CD4-positive, CD25-positive, alpha-beta regulatory T cell (primary cell): ENCODE results near the gene CYSRT1. TPM values are rescaled to one million over a fixed set of nuclear protein-coding genes. Genes with fewer than 3 reads are reported as not detected.
A peak's percentile ranks its signal among the peaks of the same experiment; 100 is the strongest.

Source experiments
- ATAC-seq, 2 donors: fragments of 150-1000 bp; cut with Tn5 transposase; one replicate each; pipeline ENCODE4 v1.10.0; 2021; ENCODE audit warnings: low read depth in 2 of 2, moderate number of reproducible peaks in 2 of 2, moderate library complexity in 1 of 2
- DNase-seq, 3 donors: peaks; one replicate each; pipeline versions ENCODE4 v3.0.0 to v3.0.0-alpha.2; 2012 to 2022; ENCODE audit warnings: mixed read lengths in 1 of 3
- H3K27ac ChIP-seq: one replicate; pipeline ENCODE4 v1.7.0; 2013; ENCODE audit warnings: mild to moderate bottlenecking, low read length; ENCODE audit not compliant: insufficient read depth, poor library complexity, severe bottlenecking
- H3K27me3 ChIP-seq: one replicate; pipeline ENCODE4 v1.7.0; 2013; ENCODE audit warnings: low read length; ENCODE audit not compliant: control insufficient read depth, insufficient read depth
- H3K36me3 ChIP-seq: one replicate; pipeline ENCODE4 v1.7.0; 2013; ENCODE audit warnings: mild to moderate bottlenecking, low read length, moderate library complexity; ENCODE audit not compliant: control insufficient read depth, insufficient read depth
- H3K4me1 ChIP-seq: 2 replicates; pipeline ENCODE4 v1.7.0; 2013; ENCODE audit warnings: mild to moderate bottlenecking, low read length; ENCODE audit not compliant: insufficient read depth, control insufficient read depth, poor library complexity, severe bottlenecking
- H3K4me3 ChIP-seq: one replicate; pipeline ENCODE4 v1.7.0; 2013; ENCODE audit warnings: low read depth, mild to moderate bottlenecking, low read length, moderate library complexity
- H3K9me3 ChIP-seq, 2 experiments: 1 replicate in 1 of 2; 2 replicates in 1 of 2; pipeline ENCODE4 v1.7.0; 2013; ENCODE audit warnings: low read length in 2 of 2, mild to moderate bottlenecking in 1 of 2, moderate library complexity in 1 of 2; ENCODE audit not compliant: control insufficient read depth in 2 of 2
- H3K27ac Mint-ChIP-seq, 3 donors: one replicate each; pipeline ENCODE4 v1.8.0; 2020 to 2022; ENCODE audit warnings: mild to moderate bottlenecking in 3 of 3, mixed read lengths in 3 of 3, moderate library complexity in 2 of 3
- H3K27me3 Mint-ChIP-seq: one replicate; pipeline ENCODE4 v1.8.0; 2022; ENCODE audit warnings: mild to moderate bottlenecking, mixed read lengths
- H3K36me3 Mint-ChIP-seq: one replicate; pipeline ENCODE4 v1.8.0; 2020; ENCODE audit warnings: mixed read lengths
- H3K4me1 Mint-ChIP-seq, 4 donors: one replicate each; pipeline ENCODE4 v1.8.0; 2020 to 2022; ENCODE audit warnings: mixed read lengths in 4 of 4, mild to moderate bottlenecking in 1 of 4
- H3K4me3 Mint-ChIP-seq, 4 donors: one replicate each; pipeline ENCODE4 v1.8.0; 2020 to 2022; ENCODE audit warnings: mild to moderate bottlenecking in 4 of 4, mixed read lengths in 4 of 4, moderate library complexity in 3 of 4
- H3K9me3 Mint-ChIP-seq, 7 donors: one replicate each; pipeline ENCODE4 v1.8.0; 2020 to 2022; ENCODE audit warnings: mixed read lengths in 7 of 7, mild to moderate bottlenecking in 3 of 7, moderate library complexity in 2 of 7
- polyA plus RNA-seq, 4 donors: library from polyadenylated mRNA; unstranded; fragments of 300-500 nt; fragmentation: Illumina TruSeq; gene quantifications; one replicate each; pipeline ENCODE4 v1.2.3, GENCODE V29; 2021
- total RNA-seq: library from RNA; stranded (reverse); gene quantifications from one replicate; pipeline ENCODE4 v1.2.3, GENCODE V29; 2022

Gene CYSRT1
- total RNA-seq (not detected), polyA plus RNA-seq (not detected)

- peaks cover 5% of the 10 kb centered on the region for H3K27me3 Mint-ChIP-seq
- peak within 1 kb of the TSS; percentile 81 to 93 (median 83) for H3K4me3 Mint-ChIP-seq
- Histone ChIP-seq H3K27me3 (no peaks in the 10 kb centered on the region), H3K4me1 (peaks cover 21% of the 10 kb centered on the region), H3K27ac (peak within 1 kb of the TSS; percentile 90), H3K4me3 (peak within 1 kb of the TSS; percentile 59), H3K36me3 (no peaks in the 10 kb centered on the region), H3K9me3 (no peaks in the 10 kb centered on the region)
- peaks cover 0 to 13% (median 7%) of the 10 kb centered on the region in 4 donors for H3K4me1 Mint-ChIP-seq
- H3K27ac Mint-ChIP-seq = peak within 1 kb of the TSS; percentile 38 to 89 (median 56)
- no peaks in the 10 kb centered on the region for H3K36me3 Mint-ChIP-seq
- H3K9me3 Mint-ChIP-seq = no peaks in the 10 kb centered on the region
- DNase-seq = peak in 1 of 3 donors; percentile 56
- ATAC-seq = no peak
Observed at GRCh38 chr9:137224830-137225694, at the start of gene CYSRT1. CYSRT1 (plus strand) TSS chr9:137225174; CDS start chr9:137225622, 448 bp downstream.

- Histone ChIP-seq H3K27ac (no peak overlapping the region), H3K36me3 (peaks cover 11% of the 10 kb centered on the region), H3K4me1 (peaks cover 8% of the 10 kb centered on the region), H3K27me3 (no peaks in the 10 kb centered on the region), H3K4me3 (no peak overlapping the region), H3K9me3 (no peaks in the 10 kb centered on the region)
- H3K36me3 Mint-ChIP-seq = peaks cover 9% of the 10 kb centered on the region
- ATAC-seq = no peak
- H3K9me3 Mint-ChIP-seq = no peaks in the 10 kb centered on the region
- H3K4me1 Mint-ChIP-seq = peaks cover 0 to 9% (median 0%) of the 10 kb centered on the region in 4 donors
- H3K4me3 Mint-ChIP-seq = no peak overlapping the region
- H3K27ac Mint-ChIP-seq = no peak overlapping the region
- no peak for DNase-seq
- peaks cover 11% of the 10 kb centered on the region for H3K27me3 Mint-ChIP-seq
Observed at GRCh38 chr9:137175345-137175961, 49.5 kb upstream of the CYSRT1 start.

- no peak overlapping the region for H3K27ac ChIP-seq
- DNase-seq = peak in 1 of 3 donors; percentile 40
- Mint-ChIP-seq H3K36me3 (peaks cover 9% of the 10 kb centered on the region), H3K9me3 (no peaks in the 10 kb centered on the region), H3K4me1 (peaks cover 0 to 9% (median 0%) of the 10 kb centered on the region in 4 donors), H3K27ac (peak overlapping the region in 2 of 3 donors; percentile 9 to 64), H3K4me3 (peak overlapping the region in 2 of 4 donors; percentile 41 to 83), H3K27me3 (peaks cover 4% of the 10 kb centered on the region)
- H3K36me3 ChIP-seq = peaks cover 20% of the 10 kb centered on the region
- H3K4me3 ChIP-seq = no peak overlapping the region
- peak; percentile 51 to 56 for ATAC-seq
- no peaks in the 10 kb centered on the region for H3K9me3 ChIP-seq
- H3K4me1 ChIP-seq = peaks cover 8% of the 10 kb centered on the region
- H3K27me3 ChIP-seq = no peaks in the 10 kb centered on the region
Observed at GRCh38 chr9:137176302-137177182, 48.4 kb upstream of the CYSRT1 start.

- Histone ChIP-seq H3K9me3 (no peaks in the 10 kb centered on the region), H3K27ac (no peak overlapping the region), H3K4me3 (no peak overlapping the region), H3K4me1 (peaks cover 8% of the 10 kb centered on the region), H3K27me3 (no peaks in the 10 kb centered on the region), H3K36me3 (peaks cover 33% of the 10 kb centered on the region)
- Mint-ChIP-seq H3K4me1 (peaks cover 0 to 7% (median 0%) of the 10 kb centered on the region in 4 donors), H3K4me3 (no peak overlapping the region), H3K27ac (no peak overlapping the region), H3K36me3 (peaks cover 13% of the 10 kb centered on the region), H3K27me3 (peaks cover 4% of the 10 kb centered on the region), H3K9me3 (no peaks in the 10 kb centered on the region)
- no peak for ATAC-seq
- no peak for DNase-seq
Observed at GRCh38 chr9:137178201-137178938, 46.6 kb upstream of the CYSRT1 start.

- H3K4me1 Mint-ChIP-seq = peaks cover 0 to 8% (median 0%) of the 10 kb centered on the region in 4 donors
- ATAC-seq (no peak), DNase-seq (no peak)
- peaks cover 14% of the 10 kb centered on the region for H3K36me3 Mint-ChIP-seq
- Histone ChIP-seq H3K4me3 (no peak overlapping the region), H3K27me3 (no peaks in the 10 kb centered on the region), H3K36me3 (peaks cover 40% of the 10 kb centered on the region), H3K27ac (no peak overlapping the region), H3K4me1 (peaks cover 8% of the 10 kb centered on the region), H3K9me3 (no peaks in the 10 kb centered on the region)
- H3K27me3 Mint-ChIP-seq = peaks cover 4% of the 10 kb centered on the region
- H3K27ac Mint-ChIP-seq = peak overlapping the region in 1 of 3 donors; percentile 52
- peaks cover 0 to 2% (median 0%) of the 10 kb centered on the region in 7 donors for H3K9me3 Mint-ChIP-seq
- H3K4me3 Mint-ChIP-seq = peak overlapping the region in 1 of 4 donors; percentile 13
Observed at GRCh38 chr9:137178939-137179630, 45.9 kb upstream of the CYSRT1 start.

GRCh38 chr9:137179761-137180160 lies 45.2 kb upstream of the CYSRT1 start:
- no peak overlapping the region for H3K4me3 Mint-ChIP-seq
- H3K27me3 Mint-ChIP-seq = peaks cover 4% of the 10 kb centered on the region
- Histone ChIP-seq H3K27ac (no peak overlapping the region), H3K27me3 (no peaks in the 10 kb centered on the region), H3K9me3 (no peaks in the 10 kb centered on the region), H3K4me3 (no peak overlapping the region), H3K4me1 (peaks cover 3% of the 10 kb centered on the region), H3K36me3 (peaks cover 43% of the 10 kb centered on the region)
- ATAC-seq (no peak), DNase-seq (no peak)
- peaks cover 17% of the 10 kb centered on the region for H3K36me3 Mint-ChIP-seq
- H3K4me1 Mint-ChIP-seq = peaks cover 0 to 13% (median 0%) of the 10 kb centered on the region in 4 donors
- H3K27ac Mint-ChIP-seq = no peak overlapping the region
- peaks cover 0 to 2% (median 0%) of the 10 kb centered on the region in 7 donors for H3K9me3 Mint-ChIP-seq
